ENCODE data around the gene EAF1.
"Not testable (repeated sequence)": the region's sequence is repeated elsewhere in the genome, so short reads cannot be mapped to it uniquely, and the experiment has no call there.

The EAF1 gene

GRCh38 chr3:15409239-15409638 lies 18.2 kb upstream of the EAF1 start:
- no peak for DNase-seq

DNA sequence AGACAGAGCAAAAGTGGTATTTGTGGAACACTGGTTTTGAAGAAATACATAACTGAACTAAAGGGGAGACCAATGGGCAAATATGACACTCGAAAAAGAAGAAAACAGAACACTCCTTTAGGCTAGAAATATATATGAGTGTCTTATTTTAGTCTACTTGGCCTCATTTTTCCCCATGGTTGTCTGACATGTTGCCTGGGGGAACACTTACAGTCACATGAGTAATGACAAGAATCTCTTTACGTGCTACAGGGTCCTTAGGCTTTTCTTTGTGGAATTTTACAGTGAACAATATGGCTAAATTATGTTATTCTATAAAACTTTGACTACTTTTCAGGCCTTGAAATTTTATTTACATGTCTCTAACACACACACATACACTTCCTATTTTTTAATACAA lies 17.6 kb upstream of the EAF1 start:
- no peak for DNase-seq

DNA sequence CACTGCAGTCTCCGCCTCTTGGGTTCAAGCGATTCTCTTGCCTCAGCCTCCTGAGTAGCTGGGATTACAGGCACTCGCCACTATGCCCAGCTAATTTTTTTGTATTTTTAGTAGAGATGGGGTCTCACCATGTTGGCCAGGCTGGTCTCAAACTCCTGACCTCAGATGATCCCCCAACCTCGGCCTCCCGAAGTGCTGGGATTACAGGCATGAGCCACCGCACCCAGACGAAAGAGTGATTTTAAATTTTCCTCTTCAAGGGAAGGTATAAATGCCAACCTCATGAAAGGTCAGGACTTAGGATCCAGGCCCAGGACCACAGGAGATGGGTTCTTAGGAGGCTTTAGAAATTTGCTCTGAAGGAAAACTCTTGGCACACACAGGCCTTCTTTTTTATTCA lies 16.4 kb upstream of the EAF1 start:
- not testable (repeated sequence) for DNase-seq

DNA sequence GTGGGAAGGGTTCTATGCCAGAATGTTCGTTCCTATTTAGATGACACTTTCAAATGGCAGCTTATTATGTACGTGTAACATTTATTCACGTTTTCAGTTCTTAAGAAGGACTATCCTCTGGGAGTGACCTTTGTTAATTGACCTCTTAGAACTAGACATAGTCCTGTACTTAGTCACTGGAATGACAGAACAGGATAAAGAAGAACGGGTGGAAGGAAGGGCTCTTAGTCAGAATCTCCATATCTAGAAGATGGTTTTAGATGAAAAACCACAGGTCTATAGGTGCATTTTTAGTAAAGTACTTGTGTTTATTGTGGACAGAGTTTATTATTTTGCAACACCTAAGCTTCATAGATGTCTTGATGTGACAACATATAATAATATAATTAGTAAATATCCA lies 6.5 kb upstream of the EAF1 start:
- no peak for DNase-seq

GRCh38 chr3:15426579-15427118 lies 749 bp upstream of the EAF1 start:
- DNase-seq, result no peak

- no peak for DNase-seq
Observed at GRCh38 chr3:15427981-15428380, 583 bp downstream of the EAF1 start.

DNA sequence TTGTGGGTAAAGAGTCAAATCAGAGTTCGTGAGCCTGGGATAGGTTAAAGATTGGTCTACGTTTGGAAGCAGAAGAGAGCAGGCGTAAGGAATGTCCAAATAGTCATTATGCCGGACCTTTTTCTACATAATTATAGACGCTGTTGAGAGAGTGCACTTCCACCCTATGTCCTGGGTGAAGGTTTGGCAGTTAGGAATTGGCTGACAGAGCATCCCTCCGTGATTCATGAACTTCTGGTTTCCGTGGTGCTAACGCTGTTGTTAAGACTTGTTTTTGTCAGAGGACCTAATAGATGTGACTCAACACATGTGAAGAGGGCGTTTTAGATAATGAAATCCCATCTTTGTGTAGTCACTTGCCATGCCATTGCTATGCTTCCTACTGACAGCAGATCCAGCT lies 1.1 kb downstream of the EAF1 start:
- no peak for DNase-seq

DNA sequence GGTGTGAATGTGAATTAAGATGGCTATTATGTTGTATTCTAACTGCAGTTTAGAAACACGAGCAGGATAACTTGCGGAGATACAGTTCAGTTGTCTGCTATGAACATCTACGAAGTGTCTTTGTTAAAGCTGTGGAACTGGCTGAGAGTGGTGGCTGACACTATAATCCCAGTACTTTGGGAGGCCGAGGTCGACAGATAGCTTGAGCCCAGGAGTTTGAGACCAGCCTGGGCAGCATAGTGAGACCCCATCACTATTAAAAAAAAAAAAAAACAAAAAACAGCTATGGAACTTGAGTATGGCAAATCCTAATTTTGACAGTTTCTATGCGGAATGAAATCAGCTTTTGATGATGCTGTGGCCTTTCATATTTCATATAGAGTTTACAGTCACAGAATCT lies 1.7 kb downstream of the EAF1 start:
- DNase-seq, result no peak

DNA sequence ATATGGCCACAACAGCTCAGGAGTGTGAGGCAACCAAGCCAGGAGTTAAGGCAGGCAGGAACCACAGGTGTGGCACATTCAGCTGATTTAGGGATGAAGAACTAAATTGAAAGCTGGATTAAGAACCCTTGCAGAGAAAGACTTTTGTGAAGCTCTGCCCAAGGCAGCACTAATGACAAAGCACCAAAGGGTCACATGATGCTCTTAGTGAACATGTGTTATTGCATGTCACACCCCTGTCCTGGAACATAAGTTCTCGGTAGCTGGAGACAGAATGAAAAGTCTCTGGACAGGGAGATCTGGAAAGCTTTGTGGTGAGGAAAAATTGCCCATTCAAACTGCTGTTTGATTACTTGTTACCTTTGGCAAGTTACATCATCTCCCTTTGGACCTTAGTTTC lies 3.2 kb downstream of the EAF1 start:
- DNase-seq, result no peak

GRCh38 chr3:15431256-15431837 lies 3.9 kb downstream of the EAF1 start:
- DNase-seq, result no peak

DNA sequence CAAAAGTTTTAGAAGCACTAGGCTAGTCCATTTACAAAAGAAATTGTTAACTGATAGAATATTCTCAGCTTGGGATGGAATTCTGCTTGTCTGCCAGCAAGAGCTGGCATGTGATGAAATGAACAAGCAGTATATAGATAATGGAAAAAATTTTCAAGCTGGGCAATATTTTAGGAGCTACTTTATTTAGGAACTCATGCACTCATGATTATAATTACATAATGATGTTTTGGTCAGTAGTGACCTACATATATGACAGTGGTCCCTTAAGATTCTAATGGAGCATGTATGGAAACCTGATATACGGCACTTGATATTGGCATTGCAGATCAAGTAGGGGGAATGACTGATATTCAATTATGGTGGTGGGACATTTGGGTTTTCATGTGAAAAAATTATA lies 6.1 kb downstream of the EAF1 start:
- DNase-seq, result no peak

GRCh38 chr3:15434756-15435155 lies 7.4 kb downstream of the EAF1 start:
- no peak for DNase-seq

GRCh38 chr3:15436246-15436645 lies 8.8 kb downstream of the EAF1 start:
- DNase-seq, result peak; percentile 87

GRCh38 chr3:15438983-15439382 lies 11.6 kb downstream of the EAF1 start:
- DNase-seq, result no peak

DNA sequence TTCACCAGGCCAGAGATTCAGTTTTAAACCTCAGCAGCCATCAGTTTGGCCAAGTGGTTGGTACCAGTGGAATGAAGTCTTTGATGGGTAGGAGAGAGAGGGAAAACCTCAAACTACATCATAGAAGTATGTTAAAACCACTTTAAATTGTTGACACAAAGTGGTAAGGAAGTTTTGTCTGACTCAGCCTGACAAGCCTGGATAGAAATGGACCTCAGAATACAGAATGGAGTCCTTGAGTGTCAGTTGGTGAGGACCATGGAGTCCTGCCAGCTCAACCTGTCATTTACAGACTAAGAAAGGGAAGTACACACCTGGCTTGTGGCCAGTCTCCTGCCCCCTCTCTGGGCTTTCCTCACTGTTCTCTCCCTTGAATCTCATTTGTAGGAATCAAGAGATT lies 12.1 kb downstream of the EAF1 start:
- DNase-seq, result no peak

- DNase-seq, result no peak
Observed at GRCh38 chr3:15440891-15441290, 13.5 kb downstream of the EAF1 start.

DNA sequence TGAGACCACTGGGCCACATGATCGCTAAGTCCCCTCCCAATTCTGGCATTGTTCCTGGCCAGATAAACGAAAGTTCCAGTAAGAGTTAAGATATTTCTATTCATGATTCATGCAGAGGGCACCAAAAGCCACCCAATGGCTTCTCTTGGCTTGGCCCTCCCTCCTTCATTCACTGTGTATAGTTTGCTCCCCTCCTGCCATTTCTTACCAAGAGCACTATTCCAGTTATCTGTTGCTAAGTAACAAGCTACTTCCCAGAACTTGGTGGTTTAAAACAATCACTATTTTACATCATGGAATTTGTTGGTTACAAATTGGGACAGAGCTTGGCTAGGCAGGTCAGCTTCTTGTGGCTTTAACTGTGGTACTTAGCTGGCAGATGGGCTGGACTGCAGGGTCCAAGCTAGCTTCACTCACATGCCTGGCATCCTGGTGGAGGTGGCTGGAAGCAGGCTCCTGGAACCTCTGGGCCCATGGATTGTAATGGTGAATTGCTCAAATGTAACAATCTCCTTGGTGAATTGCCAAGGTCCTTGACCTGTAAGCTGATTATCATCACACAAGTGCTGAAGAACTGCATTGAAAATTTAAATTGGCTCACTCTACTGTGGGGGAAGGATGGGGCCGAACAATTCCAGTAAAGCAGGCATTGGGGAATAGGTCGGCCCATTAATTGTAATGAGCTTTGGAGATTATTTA lies 16.6 kb downstream of the EAF1 start:
- peak; percentile 36 for DNase-seq

DNA sequence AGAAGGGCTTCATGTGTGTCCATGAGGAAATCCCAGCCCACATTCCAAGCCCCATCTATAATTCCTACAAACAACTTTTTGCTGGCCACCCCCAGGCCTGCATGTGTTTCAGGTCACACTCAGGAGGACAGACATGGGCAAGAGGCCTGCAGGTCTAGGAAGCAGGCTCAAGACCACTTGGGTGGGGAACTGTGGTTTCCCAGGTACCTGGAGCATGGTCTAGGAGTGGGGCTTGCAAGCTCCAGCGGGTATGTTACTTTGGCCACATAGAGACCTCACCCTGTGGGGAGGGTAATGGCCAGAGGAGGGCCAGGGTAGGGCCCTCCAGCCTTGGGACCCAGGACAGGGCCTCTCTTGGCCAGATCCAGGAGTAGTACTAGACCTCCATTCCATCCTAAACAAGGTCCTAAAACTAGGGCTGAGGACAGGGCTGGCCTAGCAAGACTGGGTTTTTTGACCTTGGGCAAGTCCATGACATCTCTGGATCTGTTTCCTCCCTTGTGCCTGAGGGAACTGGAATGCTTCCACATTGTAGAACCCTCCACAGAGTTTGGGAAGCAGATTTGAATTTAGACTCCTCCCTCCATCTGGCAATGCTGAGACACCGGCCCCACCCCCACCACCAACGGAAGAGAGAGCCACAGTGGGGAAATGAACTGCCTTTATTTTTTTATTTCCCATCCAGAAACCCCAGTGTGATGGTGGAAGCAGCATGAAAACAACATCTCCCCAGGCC lies 22.3 kb downstream of the EAF1 start:
- no peak for DNase-seq

GRCh38 chr3:15450438-15451215 lies 23.2 kb downstream of the EAF1 start:
- DNase-seq, result no peak

DNA sequence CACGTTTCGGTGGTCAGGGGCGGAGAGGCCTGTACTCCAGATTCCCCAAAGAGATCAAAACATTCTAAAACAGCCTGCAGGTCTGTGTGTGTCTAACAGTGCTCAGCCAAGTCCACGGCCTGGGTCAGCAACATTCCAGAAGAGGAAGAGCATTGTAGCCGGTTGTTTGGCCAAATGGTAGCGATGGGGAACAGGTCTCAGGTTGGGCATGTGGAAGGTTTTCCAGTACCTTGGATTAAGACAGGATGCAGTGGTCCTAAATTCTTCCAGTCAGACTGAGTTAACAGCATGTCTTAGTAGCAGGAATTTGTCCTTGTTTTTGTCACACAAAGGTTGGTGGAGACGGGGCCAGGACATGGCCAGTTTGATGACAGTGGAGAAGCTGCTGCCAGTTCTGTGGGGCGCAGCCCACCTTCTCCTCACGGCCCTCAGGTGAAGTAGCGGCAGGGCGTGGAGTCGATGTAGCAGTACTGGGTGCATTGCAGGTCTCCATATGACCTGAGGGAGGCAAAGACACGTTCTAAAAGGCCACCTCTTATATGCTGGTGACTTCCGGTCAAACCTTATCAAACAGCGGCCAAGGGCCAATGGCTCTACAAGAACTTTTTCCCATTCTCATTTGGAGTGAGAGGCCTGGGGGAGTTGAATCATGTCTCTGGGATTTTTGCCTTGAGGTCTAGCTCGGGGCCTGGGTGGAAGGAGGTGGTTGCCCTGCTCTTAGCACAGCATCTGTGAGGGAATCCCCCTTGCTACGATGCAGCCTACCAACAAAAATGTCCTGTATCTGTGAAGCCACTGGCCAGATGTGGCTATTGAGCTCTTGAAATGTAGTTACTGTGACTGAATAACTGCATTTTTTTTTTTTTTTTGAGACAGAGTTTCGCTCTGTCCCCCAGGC lies 24.1 kb downstream of the EAF1 start:
- DNase-seq, result no peak

DNA sequence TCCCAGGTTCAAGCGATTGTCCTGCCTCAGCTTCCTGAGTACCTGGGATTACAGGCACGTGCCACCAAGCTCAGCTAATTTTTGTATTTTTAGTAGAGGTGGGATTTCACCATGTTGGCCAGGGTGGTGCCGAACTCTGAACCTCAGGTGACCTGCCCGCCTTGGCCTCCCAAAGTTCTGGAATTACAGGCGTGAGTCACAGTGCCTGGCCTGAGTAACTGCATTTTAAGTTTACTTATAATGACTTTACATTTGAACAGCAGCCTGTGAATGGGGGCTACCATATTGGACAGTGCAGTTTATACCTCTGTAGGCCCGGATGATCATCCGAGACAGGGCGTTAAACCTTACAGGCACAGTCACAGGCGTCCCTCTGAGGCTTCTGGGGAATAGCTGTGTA lies 24.8 kb downstream of the EAF1 start:
- no peak for DNase-seq

DNA sequence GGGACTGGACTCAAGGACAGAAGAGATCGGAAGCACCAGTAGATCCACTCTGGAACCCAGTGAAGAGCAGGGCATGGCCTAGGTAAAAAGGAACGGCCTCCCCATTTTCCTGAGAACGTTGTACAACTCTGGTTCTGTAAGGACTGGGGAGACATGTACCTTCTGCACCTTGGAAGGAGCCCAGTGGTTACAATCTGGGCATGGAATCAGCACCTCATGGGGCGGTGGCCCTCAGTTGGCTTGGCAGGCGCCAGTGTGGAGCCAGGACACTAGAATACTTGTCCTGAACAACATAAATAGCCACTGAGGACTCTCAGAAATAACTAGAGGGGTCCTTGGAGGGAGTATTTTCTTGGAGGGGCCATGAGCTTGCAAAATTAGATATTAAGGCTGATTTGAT lies 25.6 kb downstream of the EAF1 start:
- DNase-seq, result no peak
